Measurements from ENCODE around the gene IFT20.

DNA sequence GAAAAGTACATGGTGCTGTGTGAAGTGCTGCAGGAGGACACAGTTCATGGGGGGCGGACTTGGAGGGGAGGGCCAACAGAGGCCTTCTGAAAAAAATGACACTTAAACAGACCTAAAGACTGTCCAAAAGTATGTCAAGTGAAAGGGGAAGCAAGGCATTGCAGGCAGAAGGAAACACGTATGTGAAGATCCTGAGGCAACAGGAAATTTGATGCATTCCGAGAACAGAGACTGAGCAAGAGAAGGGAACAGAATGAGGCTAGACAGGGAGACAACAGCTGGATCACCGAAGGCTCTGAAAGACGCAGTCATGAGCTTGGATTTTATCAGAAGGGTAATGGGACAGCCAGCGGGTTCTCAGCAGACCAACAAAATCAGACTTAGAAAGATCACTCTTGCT, 1.1 kb downstream of the IFT20 start:
- TF ChIP-seq REST (IDR thresholded peaks at IDR 0.05; ENCODE audit: unreplicated experiment) (no peak), CTCF (conservative IDR thresholded peaks at IDR 0.05; ENCODE audit: low read depth in 2 of 2) (no peak), POLR2AphosphoS5 (IDR thresholded peaks at IDR 0.05; ENCODE audit: low read depth) (no peak), CREB1 (CRISPR knock-in tag; IDR thresholded peaks at IDR 0.05; ENCODE audit: low read depth) (no peak), EZH2phosphoT487 (IDR thresholded peaks at IDR 0.05; ENCODE audit: unreplicated experiment) (no peak), ZNF462 (CRISPR knock-in tag; IDR thresholded peaks at IDR 0.05) (no peak), JUNB (IDR thresholded peaks at IDR 0.05; ENCODE audit: unreplicated experiment) (no peak), ZNF331 (CRISPR knock-in tag; IDR thresholded peaks at IDR 0.05; ENCODE audit: low read depth) (no peak), EZH2 (IDR thresholded peaks at IDR 0.05; ENCODE audit: low read depth, unreplicated experiment) (no peak), ZNF114 (CRISPR knock-in tag; IDR thresholded peaks at IDR 0.05) (no peak), NANOG (IDR thresholded peaks at IDR 0.05; ENCODE audit: borderline replicate concordance) (no peak), STAT1 (IDR thresholded peaks at IDR 0.05; ENCODE audit: unreplicated experiment) (no peak)
- TF ChIP-seq, protein P1, sequence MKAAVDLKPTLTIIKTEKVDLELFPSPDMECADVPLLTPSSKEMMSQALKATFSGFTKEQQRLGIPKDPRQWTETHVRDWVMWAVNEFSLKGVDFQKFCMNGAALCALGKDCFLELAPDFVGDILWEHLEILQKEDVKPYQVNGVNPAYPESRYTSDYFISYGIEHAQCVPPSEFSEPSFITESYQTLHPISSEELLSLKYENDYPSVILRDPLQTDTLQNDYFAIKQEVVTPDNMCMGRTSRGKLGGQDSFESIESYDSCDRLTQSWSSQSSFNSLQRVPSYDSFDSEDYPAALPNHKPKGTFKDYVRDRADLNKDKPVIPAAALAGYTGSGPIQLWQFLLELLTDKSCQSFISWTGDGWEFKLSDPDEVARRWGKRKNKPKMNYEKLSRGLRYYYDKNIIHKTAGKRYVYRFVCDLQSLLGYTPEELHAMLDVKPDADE (IDR thresholded peaks at IDR 0.05), result no peak

Measured in GM23338 (cell line).